Left kidney (tissue), 2 donors: ENCODE results near the gene HIRA. TPM values are rescaled to one million over a fixed set of nuclear protein-coding genes. Genes with fewer than 3 reads are reported as not detected.

Experiments
- DNase-seq: peaks from one replicate; pipeline ENCODE4 v3.0.0-alpha.2; 2013
- polyA plus RNA-seq: library from polyadenylated mRNA; unstranded; fragments of 120-200 nt; gene quantifications from one replicate; pipeline ENCODE4 v1.2.1, GENCODE V29; 2013; ENCODE audit not compliant: insufficient read length

Gene HIRA
- polyA plus RNA-seq, 1 donor: 34.6 TPM

DNA sequence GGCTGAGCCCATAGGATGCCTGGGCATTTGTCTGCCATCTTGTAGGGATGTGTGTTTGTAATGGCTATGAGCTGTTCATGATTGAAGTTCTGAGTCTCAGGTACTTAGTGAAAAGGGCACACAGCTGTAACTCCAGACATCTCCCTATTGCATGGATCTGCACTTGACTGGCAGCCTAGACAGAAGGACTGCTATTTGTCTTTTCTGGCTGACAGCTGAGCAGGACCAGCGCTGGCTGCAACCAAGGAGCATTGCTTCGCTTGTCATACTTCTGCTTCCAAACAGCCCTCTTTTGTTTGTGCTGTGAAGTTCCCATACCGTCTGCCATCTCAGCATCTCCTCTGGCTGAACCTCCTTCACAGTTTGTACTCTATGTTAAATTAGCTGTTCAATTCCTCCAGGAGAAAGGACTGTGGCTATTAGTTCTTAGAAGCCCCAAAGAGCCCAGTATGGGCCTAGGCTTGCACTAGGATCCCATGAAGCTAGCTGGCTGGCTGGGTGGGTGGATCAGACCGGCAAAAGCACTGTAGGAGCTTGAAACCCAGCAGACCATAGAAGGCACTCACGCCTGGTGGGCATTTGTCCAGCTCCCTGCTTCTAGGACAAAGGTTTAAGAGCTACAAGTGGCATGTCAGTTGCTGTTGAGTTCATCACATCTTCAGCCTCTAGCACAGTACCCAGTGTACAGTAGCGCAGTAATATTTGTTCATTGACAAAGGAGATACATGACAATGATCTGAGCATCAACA lies 20.4 kb downstream of the HIRA start:
- DNase-seq: no peak

DNA sequence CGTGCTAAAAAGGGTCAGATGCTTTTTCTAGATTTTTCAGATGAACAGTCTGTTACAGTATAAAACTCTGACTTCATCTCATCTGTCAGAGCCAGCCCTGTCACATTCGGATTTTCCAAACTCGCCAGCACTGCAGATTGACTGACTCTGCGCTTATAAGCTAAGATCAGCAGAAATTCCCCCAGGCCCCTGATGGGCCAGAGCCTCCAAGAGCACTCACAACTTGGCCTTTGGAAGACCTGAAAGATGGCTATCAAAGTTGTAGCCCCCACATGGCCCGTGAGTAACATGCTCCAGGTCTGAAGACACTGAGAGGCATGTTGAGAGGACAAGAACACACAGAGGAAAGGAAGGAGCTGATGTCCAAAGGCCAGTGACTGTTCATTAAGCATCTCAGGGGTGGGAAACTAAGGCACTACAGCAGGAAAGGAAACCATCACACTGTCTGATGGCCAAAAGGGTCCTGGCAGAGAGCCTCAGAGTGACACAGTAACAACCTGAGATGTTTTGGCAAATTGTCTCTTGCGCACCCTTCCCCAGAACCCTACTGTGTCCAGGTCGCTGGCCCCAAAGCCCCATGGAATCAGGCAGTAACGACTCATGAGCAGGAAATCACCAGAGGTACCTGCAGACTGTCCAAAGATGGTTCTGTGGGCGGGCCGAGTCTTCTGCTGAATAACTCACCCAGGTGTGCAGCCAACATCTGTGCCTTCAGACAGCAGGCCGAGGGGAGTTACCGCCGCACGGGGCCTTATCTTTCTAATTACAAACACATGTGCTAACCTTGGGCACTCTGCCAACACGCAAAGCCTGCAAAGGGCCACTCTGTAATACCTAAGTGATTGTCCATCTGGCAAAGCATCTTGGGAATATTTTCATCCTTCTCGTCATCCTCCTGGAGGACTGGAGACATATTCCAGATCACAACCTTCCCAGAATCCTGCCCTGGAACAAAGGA lies 23.6 kb downstream of the HIRA start:
- DNase-seq: no peak

DNA sequence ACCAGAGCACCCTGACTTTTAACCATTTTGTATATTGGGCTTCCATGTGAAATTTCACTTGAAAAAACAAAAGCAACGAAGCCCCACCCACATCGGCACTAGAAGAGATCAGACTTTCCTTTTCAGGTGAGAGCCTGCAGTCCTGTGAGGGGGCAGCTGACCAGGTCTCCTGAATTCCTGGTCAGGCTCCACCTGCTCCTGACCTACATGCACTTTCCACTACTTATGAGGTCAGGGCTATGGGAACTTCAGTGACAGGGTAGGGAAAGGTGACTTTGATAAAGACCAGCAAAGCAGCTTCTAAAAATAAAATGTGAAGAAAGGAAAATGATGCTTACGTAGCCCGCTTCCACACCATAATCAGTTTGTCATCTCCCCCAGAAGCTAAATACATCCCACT lies 24.7 kb downstream of the HIRA start:
- DNase-seq: no peak

DNA sequence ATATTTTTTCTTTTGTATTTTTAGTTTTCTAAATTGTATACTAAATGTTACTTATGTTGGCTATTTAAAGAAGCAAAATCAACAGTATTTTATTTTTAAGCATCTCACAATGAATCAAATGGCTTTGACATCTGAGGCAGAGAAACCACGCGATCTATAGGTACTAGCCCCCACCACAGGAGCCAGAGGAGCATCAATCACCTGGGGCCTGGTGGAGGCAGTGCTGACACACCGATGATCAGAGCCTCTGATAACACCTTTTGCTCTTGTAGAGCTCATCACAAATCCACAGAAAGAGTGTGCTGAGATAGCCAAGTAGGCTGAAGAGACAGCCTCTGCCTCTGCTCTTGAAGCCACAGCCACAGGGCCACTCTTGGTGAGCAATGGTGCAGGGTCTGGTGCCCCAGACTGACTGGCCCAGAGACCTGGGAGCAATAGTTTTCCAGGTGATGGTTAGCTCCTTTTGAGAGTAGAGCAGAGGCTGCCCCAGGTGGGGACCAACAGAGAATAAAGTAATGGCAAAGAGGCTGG lies 25.2 kb downstream of the HIRA start:
- no peak for DNase-seq

DNA sequence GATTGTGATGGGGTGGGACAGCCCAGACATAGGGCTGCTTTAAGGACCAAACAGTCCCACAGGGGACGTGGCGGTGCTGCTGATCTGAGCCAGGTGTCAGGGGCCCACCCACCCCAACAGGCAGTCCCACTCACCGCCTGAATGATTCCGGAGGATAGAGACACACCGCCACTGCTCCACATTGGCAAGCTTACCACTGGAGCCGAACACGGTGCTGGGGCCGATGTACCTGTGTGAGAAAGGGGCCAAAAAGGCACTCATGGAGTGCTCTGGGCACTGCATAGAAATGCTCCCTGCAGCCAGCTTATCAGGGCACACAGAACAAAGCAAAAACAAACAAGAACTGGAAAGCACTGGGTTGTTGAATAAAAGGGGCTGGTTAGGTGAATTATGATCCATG lies 25.9 kb downstream of the HIRA start:
- DNase-seq: no peak

DNA sequence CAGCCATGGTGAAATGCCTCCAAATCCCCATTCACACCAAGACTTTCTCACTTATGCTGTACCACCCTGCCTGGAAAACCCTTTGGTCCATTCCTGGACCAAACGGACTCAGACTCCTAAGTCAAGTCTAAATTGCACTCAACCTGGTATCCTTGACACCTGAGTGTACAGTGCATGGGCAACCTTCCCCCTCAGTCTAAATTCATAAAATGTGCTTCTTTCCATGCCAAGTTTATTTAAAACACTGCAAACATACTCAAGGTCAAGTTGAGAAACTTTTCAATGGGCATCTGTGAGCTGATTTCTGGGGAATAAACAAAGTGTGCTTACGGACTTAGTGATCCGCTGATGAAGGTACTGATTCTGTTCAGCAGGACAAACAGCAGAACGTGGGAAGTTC lies 26.4 kb downstream of the HIRA start:
- no peak for DNase-seq

DNA sequence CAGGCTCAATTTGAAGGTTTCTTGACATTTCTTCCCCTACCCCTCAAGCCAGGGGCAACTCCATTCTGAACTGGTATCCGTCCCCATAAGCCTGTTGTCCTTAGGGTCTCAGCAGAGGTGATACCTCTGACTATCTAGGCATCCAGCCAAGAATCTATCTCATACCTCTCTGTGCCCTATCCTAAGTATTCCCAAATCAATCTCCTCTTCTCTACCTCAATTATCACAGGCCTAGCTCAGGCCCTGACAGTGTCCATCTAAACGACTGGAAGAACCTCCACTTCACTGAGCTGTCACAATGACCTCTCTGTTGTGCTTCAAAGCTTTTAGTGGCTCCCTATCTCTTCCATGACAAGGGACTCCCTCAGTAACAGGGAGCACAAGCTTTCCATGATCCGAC lies 26.9 kb downstream of the HIRA start:
- no peak for DNase-seq

DNA sequence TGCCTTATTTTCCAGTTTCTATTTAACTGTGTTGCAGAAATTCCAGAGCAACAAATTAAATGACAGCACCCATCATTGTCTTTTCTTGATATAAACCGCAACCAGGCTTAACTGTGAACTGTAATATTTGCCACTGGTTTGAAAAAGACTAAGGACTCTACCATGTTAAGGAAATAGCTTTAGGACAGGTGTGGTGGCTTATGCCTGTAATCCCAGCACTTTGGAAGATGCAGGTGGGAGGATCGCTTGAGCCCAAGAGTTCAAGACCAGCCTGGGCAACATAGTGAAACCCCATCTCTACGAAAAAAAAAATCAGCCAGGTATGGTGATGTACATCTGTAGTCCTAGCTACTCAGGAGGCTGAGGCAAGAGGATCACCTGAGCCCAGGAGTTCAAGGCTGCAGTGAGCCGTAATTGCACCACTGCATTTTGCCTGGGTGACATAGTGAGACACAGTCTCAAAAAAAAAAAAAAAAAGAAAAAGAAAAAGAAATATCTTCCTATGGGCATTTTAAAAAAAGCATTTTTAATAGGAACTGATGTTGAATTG lies 28.8 kb downstream of the HIRA start:
- no peak for DNase-seq

DNA sequence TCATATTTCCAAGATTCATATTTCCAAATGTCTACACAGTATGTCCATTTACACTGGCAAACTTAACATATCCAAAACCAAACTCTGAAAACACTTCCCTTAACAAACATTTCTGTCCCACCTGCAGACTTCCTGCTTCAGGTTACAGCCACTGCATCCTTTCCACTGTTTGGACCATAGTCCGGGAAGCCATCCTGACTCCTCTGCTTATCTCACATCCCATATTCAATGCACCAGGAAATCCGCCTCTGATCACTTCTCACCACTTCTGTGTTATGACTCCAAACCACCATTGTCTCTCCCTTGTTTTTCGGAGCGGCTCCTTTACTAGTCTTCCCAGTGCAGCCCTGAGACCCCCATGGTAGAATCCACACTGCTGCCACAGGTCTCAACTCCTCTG lies 30.1 kb downstream of the HIRA start:
- DNase-seq: no peak

DNA sequence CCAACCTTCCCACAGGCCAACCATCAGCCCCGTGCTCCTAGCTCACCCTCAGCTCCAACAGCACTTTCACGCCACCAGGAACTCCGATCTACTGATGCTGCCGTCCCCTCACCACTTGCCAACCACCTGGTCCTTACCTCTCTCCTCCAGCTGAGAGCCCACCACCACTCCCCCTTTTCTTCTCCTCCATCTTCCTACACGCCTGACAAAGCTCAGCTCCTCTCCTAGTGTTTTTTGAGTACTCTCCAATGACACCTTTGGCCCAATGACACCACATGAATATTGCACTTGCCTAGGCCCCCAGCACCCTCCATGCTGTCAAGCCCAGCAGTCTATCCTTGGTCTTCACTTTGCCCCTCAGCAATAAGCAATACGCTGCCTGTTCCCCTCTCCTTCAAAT lies 30.7 kb downstream of the HIRA start:
- DNase-seq: no peak

DNA sequence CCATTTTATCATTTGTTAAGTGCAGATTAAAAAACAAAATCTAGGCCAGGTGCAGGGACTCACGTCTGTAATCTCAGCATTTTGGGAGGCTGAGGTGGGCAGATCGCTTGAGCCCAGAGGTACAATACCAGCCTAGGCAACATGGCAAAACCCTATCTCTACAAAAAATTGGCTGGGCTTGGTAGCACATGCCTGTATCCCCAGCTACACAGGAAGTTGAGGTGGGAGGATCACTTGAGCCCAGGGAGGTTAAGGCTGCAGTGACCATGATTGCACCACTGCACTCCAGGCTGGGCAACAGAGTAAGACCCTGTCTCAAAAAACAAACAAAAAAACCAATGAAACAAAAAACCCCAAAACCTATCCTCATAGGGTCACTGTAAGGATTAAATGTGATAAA lies 32.9 kb downstream of the HIRA start:
- DNase-seq: no peak

DNA sequence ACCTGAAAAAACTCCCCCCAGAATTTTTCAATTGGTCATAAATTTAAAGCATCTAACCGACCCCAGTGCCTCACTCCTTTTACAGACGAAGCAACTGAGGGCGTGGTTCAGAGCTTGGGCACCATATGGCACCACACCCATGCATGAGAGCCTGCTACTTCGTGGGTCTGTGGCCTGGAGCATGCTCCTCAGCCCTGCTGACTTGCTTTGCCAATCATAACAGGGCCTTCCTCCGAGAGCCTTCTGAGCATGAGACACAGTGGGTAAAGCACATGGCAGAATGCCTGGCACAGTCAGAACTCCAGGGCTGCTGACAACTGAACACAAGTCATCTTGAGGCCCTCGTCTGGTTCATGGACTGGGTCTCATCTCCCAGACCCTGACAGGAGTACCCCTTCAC lies 33.3 kb downstream of the HIRA start:
- DNase-seq: no peak

DNA sequence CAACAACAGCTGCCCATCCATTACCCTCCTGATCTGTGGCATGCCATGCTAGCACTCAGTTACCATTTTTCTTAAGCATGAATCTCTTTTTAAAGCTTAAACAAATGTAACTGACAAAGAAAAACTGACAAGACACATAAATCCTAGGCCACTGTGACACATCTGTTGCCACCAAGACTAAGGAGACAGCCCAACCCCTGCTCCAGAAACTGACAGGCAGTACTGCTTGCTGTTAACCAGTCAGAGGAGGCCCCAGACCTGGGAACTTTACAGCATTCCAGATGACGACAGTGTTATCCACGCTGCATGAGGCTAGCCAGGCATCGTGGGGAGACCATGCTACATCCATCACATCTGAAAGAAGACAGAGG lies 33.8 kb downstream of the HIRA start:
- no peak for DNase-seq

DNA sequence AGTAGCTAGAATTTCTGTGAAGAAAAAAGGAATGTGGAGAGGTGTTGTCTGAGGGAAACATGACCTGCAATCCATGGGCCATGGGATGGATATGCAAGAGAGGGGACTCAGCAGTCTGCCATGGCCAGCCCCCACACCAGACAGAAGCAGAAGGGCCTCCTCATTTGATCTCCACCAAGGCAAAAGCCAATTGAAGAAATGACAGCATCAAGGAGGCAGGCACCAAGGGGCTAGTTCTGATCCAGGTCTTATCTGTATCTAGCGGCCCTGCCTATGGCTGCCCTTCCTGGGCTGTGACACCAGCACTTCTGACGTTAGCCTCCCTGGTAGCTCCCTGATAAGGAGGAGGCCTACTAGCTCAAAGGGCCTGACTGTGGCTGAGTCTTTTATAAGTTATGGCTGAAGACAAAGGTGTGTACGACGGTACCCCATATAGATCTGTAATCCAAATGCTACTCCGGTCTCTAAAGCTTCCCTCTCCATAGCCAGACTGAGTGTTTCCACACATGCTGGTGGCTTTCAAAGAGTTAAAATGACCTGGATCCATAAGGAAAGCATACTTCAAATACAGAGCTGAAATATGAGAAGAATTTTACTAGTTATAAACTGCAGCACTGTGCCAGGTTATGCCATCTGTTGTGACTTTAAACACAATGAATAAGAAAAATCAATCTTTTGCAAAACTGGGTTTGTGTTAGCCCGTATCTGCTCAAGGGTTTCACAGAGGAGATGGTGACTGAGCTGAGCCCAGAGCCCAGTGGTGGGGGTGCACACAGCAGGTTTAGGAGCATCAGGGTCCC lies 34.4 kb downstream of the HIRA start:
- no peak for DNase-seq

DNA sequence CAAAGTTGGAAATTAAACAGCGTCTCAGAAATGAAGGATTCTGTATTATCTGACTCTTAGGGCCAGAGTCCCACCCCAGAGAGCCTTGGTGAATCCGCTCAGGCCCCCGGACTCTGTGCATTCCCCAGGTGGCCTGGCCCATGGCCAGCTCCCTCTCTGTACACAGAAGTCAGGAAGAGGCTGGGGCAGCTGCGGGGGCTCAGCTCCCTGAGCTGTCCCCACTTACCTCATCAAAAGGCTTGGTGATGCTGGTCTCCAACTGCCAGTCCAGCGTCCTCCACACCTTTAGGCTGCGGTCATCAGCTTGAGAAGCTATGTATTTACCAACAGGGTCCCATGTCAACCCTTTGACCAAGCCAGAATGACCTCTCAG lies 35.0 kb downstream of the HIRA start:
- DNase-seq: no peak

DNA sequence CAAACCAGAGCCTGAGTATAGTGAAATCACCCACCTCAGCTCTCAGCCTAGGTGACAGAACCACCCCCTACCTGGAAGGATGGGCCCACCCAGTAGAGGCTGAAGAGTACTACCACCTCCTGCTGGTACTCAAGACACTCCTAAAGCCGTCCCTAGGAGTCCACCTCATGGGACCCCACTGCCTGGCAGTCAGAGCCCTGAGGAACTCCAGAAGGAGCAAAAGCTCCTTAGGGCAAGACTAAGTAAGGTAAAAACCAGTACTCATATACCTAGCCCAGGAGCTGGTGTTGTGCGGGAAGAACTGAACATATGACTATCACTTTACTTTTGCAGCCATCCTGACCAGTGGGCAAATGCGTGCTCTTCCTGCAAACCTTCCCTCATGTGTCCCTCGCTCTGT lies 36.3 kb downstream of the HIRA start:
- DNase-seq: no peak

DNA sequence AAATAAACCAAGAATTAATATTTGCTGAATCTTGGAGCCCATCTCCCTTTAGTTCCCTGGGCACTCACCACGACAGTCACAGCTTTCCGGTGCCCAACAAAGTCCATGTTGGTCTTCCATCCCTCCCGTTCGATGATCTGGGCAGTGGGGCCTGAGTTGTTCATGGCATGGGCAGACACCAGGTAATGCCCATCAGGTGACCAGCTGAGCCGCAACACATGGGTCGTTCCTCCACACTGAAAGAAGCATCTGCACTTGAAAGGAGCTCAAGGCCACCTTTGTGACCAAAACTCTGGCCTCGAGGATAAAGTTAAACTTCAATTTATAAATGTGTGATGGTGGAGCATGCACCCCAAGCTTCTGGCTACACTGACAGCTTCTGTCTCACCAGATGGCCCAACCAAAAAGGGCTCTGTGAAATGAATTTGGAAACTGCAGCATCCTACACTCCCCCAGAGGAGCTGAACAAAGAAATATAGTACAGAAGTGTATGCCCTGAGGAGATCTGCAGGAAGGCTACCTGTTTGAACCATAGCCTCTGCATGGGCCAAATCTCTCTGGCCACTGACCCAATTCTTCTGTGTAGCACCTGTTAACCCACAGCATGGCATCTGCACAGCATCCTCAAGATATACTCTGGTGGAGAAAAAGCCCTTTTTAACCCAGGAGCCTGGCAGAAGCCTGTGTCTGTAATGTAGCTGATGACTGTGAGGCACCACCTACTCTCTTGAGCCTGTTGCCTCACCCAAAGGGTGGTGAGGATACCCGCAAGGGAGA lies 37.1 kb downstream of the HIRA start:
- no peak for DNase-seq

DNA sequence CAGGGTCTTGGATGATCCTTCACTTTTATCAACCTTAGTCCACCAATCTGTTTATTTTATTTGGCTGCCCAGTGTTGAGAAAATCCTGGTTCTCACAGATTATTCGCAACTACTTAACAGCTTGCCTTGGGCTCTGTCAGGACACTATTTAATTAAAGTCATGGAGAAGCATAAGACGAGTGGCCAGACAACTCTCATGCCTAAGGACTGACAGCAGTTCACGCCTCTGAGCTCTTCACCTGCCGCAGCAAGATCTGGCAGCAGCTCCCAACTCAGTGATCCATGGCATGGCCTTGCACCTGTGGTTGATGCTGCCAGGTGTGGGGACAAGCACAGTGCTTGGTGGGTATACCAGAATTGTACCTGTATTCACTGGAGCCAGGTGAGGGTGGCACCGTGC lies 37.8 kb downstream of the HIRA start:
- no peak for DNase-seq

DNA sequence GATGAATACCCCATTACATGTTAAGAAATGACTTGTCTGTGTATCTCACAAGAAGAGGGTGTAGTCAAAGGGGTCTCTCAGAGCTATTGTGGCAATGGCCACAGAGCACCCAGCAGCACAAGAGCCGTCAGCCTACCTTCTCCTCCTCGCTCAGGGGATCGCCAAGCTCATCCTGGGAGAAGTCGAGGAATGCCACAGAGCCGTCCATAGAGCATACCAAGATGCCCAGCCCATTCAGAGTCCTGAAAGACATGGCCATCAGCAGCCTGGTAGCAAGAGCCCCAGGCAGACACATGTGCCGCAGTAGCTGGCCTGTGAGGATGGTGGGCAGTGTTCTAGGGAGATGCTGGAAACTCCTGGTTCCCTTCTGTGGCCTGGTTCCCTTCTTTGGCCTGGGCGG lies 44.0 kb downstream of the HIRA start:
- DNase-seq: no peak

DNA sequence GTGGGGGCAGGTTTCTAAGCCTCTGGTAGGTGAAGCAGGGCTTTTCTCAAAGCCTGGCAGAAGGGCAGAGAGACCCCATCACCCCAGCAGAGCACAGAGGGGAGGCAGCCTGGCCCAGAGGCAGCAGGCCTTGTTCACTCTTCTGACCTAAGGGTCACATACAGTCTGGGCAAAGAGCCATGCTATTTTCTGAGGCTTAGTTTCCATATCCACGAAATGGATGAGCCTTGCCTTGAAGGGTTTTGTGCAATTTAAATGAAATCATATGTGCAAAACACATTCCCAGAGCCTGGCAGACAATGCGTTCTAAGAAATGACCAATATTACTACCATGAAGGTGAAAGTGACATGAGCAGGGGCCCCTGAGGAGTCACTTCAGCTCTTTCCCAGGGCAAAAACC lies 44.5 kb downstream of the HIRA start:
- no peak for DNase-seq

DNA sequence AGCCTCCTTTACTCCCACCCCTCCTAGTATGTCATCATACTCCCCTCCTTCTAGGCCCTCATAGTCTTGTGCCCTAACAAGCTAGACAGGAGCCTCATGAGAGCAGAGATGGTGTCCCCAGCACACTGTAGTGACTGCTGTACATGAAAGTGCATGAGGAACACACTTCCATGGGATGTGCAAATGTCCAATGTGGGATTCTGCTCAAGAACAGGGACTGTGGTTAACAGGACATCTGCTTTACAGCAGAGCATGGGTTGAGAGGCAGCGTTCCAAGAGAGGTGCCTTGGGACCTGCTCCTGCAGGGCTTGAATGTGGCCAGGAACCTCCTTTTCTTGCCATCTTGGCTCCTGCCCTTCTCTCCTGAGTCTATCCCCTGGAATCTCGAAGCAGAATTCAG lies 45.3 kb downstream of the HIRA start:
- no peak for DNase-seq
